CD4-positive, alpha-beta T cell treated with Interferon gamma for 1 hour (primary cell): ENCODE data around the gene CHTF18.

Experiments
- DNase-seq: peaks from one replicate; pipeline ENCODE4 v3.0.0-alpha.2; 2020

The CHTF18 gene

DNA sequence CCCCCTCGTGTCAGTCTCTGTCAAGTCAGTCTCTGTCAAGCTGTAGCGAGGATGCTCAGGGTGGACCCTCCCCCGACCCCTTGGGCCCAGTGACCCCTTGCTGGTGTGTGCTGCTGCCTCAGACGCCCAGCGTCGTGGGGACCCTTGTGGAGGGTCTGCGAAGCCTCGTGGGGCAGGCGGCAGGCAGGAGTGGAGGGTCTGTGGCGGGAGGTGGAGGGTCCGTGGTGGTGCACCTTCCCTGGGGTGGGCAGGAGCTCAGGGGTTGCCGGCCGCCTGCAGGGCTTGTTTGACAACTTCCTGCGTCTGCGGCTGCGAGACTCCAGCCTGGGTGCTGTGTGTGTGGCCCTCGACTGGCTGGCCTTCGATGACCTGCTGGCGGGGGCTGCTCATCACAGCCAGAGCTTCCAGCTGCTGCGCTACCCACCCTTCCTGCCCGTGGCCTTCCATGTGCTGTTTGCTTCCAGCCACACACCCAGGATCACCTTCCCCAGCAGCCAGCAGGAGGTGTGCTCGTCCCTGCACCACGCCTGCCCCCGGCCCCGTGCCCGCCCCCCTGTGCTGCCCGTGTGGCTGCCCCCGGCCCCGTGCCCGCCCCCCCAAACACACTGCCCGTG is 6.5 kb downstream of the CHTF18 start:
- DNase-seq: no peak

DNA sequence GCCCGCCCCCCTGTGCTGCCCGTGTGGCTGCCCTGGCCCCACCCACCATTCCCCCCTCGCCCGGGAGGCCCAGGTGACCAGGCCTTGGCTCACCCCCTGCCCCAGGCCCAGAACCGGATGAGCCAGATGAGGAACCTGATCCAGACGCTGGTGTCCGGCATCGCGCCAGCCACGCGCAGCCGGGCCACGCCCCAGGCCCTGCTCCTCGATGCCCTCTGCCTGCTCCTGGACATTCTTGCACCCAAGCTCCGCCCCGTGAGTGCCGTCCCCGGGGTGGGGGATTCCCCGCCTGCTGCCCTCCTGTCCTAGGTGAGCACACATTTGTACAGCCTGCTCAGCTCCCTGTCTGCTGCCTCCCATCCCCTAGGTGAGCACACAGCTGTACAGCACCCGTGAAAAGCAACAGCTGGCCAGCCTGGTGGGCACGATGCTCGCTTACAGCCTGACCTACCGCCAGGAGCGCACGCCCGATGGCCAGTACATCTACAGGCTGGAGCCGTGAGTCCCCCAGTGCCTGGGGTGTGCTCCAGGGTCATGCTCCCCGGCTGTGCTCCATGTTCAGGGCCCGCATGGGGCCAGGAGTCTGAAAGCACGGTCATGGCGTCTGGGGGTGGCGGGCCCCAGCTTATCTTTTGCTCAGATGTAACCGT is 7.3 kb downstream of the CHTF18 start:
- DNase-seq: no peak

DNA sequence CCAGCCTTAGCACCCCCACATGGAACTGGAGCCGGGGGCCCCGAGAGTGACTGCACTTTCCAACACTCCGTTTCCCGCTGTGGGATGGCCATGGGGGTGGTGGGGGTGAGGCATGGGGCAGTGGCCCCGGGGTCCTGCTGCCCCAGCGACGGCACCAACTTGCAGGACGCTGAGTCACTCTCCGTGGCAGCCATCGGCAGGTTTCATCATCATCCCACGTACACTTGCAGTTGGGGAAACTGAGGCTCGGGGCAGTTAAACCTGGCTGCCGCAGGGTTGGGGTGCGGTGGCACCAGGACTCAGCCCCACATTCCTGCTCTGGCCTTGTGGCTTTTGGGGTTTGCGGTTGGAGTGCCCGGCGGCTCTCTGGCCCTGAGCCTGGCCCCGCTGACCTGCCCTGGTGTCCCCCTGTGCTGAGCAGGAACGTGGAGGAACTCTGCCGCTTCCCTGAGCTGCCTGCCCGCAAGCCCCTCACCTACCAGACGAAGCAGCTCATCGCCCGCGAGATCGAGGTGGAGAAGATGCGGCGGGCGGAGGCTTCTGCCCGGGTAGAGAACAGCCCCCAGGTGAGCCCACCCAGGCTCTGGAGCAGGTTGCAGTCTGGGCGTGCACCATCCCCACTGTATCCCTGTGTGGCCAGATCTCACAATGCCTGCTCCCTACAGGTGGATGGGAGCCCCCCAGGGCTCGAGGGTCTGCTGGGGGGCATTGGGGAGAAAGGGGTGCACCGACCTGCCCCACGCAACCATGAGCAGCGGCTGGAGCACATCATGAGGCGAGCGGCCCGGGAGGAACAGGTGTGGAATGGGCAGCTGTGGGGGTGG is 8.1 kb downstream of the CHTF18 start:
- no peak for DNase-seq

DNA sequence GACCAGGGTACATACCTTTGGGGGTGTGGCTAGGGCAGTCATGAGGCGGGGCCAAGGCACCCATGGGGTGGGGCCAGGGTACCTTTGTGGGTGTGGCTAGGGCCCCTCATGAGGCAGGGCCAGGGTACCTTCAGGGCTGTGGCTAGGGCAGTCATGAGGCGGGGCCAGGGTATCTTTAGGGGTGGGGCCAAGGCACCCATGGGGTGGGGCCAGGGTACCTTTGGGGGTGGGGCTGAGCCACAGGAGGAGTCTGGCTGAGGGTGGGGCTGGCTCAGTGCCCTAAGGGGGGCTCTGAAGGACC is 8.7 kb downstream of the CHTF18 start:
- no peak for DNase-seq

DNA sequence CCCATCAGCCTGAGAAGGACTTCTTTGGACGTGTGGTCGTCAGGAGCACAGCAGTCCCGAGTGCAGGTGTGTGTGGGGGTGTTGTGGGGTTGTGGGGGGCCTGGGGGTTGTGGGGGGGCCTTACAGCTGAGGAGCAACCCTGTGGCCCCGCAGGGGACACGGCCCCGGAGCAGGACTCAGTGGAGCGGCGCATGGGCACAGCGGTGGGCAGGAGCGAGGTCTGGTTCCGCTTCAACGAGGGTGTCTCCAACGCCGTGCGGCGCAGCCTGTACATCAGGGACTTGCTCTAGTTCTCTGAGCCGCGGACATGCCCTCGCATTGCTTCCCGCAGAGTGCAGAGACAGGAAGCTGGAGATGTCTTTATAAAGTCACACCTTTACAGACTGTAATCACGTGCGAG is 9.3 kb downstream of the CHTF18 start:
- no peak for DNase-seq

DNA sequence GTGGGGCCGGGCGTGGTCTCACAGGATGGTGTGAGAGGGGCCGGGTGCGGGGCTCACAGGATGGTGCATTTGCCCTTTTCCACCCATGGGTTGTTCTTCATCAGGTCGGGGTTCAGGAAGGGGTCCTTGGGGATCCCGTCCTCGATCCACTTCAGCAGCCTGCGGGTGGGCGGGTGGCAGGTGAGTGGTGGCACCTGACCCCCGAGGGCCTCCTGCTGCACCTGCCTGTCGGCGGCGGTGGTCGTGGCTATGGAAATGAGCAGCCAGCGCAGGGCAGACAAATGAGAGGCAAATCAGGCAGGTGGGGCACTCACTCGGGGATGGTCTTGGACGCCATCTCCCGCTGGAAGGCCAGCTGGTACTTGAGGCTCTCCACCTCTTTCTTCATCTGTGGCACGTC is 10.2 kb downstream of the CHTF18 start:
- DNase-seq: no peak

DNA sequence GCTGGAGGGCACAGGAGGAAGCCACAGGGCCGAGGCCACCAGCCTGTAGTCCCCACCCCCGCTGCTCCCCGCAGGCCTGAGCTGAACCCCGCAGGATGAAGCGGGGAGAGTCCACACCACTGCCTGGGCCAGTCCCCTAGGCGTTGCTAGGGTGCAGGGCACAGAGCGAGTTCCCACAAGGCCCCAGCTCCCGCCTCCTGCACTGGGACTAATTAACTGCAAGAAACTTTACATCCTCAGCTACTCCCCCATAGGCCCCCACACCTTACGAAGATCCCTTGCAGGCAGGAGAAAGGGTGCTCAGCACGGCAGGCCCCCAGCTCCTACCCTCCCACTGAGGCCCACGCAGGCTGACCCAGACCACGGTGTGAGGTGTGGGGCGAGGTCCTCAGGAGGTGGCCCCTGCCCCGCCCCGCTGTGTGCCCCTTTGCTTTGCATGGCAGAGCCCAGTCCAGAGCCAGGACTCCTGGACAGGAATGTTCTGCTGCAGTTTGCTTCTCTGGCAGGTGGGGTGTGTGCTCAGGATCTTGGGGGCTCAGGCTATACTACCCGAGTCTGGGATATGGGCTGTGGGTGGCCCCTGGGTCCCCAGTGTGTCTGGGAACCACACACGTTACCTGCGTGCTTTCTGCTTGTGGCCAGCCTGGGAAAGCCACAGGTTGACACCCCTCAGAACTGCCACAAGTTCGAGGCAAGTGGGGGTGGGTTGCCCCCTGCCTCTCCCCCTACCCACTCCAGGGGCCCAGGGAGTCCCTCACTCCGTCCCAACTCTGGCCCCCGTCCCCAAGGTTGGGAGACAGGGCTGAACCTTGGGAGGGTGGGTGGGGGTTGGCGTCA is 10.9 kb downstream of the CHTF18 start:
- no peak for DNase-seq

DNA sequence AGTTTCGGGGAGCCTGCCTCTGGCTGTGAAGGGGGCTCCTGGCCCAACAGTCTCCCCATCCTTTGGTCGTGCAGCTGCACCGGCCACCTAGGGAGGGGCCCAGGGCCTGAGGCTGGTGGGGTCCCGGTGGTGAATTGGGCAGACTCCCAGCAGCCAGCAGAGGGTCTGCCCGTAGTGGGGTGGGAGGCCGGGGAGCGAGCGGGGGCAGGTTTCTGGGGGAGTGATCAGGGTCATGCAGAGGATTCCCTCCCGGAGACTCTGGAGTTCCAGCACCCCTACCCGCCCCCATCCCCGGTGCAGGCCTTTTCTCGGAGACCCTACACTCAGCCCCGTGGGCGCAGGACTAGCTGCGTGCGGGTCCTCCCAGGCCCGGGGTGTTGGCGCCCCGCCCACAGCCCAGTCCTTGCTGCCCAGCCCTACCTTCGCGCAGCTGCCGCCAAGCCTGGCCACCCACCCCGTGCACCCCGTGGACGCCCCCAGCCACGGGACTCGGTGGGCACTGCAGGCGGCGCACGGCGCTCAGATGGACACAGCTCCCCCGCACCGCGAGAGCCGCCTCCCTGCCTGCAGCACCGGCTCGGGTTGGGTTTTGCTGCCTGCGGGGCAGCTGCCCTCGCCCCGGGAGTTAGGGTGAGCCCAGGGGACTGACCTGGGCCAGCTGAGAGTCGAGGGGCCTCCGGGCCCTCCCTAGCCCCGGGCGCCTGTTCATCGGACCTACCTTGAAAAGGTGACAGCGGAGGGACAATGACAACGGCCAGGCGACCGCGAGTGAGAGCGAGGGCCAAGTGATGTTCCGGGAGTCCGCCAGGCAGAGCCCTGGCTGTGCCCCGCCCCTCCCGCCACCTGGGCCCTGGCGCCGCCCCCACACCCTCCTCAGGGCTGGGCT is 11.8 kb downstream of the CHTF18 start, which contains the start of gene GNG13:
TSS of gene GNG13 (minus strand) at position 787 of the 886 bp plus-strand sequence. CDS start 1,657 bp downstream, outside the sequence.
- DNase-seq: no peak

DNA sequence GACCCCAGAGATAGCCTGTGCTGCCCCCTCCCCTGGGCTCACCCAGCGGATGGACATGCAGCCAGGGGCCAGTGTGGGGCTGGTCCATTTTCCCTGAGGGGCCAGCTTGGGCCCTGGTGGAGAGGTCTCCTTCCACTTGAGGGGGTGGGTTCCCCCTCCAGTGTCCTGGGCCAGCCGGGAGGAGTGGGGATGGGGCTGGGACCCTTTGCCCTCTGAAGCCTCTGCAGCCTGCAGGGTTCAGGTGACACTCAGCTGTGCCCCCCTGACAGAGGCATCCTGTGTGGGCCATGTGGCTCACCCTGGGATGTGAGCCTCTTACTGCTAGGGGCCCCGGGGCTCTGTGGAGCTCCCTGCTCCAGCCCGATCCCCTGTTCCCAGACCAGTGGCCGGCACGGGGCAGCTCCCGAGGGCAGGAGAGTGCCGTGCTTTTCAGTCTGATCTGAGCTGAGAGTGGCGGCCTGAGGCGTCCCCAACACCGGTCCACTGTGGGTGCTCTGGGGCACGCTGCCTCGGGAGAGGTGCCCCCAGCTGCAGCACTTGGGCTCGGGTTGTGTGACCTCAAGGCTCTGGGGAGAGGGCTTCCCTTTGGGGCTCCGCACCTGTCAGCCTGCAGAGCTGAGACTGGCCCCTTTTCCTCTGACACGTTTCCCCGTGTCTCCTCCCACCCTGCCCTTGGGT is 12.6 kb downstream of the CHTF18 start:
- DNase-seq: no peak

DNA sequence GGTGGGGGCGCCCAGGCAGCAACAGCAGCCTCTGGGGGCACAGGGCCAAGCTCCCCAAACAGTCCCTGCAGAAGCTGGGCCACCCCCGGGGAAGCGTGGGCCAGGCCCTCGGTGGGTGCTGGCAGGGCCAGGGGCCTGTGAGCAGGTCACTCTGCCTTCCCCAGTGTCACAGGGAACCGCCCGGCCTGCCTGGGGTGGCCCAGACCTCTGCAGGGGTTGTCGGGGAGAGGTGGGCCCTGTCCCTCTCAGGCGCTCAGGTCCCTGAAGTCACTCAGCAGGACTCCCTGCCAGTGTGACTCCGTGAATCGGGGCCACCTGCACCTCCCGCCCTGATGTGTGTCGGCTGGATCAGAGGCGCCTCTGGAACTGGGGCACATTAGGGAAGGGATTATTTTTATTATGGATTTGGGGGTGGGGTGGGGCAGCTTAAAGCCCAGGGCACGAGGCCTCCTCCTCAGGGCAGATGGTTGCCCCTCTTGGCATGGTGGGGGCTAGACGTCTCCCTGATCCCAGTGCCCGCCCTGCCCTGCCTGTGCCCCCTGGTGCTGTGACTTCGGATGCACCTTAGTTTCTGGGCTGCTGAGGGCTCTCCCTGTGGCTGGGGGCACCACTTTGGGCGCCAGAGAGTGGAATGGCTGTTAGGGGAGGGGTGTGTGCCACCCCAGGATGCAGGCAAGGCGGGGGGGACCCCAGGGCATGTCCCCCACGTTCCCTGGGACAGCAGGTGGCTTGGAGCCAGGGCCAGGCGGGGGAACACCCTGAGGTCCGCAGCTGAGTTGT is 13.4 kb downstream of the CHTF18 start:
- no peak for DNase-seq

DNA sequence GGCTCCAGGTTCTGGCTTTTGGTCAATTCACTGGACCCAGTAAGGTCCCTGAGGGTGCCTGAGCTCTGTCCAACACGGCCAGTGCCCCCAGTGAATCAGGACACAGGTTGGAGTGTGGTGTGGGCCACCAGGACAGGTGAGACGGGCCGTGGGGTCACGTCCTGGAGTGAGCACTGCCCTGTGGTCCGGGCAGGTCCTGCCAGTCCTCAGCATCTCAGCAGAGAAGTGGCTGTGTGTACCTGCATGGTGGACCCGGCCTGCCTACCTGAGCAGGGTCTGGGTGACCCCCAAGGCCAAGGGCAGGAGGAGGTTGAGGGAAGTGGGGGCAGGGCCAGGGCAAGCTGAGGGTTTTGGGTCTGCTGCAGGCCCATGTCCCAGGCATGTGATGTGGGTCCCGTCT is 14.0 kb downstream of the CHTF18 start:
- no peak for DNase-seq

DNA sequence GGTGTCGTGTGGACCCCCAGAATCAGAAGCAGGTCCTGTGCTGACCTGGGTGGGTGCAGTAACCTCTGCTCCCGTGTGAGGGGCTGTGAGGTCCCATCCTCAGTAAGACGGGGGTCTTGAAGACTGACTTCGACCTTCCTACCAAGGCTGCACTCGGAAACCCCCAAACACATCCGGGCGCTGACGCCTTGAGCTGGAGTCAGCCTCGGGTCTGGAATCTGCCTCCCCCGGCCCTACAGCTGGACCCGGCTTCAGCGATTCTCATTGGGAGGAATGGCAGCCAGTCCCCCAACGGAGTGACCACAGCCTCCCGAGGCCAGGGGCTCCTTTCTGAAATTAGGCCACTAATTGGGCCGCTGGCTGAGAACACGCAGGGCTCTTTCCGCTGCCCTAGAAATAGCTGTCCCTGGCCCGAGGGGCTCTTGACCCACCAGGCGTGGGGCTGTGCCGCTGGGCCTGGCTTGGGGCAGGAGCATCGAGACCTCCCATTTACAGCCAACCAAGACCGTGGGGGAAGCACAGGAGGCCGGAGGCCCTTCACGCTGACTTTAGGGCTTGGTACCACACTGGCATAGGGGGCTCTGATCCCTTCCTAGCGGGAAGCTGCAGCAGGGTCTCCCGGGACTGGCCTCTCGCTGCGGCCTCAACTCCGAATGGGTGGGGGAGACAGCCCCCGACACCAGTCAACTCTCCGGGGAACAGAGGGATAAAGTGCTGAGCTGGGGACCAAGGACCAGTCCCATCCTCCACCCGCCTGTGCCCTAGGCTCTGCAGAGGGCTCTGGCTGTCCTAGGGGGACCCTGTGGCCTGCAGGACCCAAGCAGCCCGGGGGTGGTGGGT is 14.7 kb downstream of the CHTF18 start:
- DNase-seq: no peak

DNA sequence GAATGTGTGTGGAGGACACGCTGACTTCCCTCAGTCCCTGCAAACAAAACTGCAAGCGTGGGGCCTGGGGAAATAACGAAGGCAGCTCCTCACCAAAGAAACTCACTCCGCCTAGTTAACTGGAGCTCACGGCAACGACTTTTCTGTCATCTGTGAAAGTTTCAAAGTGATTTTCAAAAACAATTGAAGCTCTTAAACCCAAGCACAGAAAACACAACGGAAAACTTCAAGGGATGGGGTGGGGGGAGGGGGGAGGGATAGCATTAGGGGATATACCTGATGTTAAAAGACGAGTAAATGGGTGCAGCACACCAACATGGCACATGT is 15.3 kb downstream of the CHTF18 start:
- DNase-seq: no peak

DNA sequence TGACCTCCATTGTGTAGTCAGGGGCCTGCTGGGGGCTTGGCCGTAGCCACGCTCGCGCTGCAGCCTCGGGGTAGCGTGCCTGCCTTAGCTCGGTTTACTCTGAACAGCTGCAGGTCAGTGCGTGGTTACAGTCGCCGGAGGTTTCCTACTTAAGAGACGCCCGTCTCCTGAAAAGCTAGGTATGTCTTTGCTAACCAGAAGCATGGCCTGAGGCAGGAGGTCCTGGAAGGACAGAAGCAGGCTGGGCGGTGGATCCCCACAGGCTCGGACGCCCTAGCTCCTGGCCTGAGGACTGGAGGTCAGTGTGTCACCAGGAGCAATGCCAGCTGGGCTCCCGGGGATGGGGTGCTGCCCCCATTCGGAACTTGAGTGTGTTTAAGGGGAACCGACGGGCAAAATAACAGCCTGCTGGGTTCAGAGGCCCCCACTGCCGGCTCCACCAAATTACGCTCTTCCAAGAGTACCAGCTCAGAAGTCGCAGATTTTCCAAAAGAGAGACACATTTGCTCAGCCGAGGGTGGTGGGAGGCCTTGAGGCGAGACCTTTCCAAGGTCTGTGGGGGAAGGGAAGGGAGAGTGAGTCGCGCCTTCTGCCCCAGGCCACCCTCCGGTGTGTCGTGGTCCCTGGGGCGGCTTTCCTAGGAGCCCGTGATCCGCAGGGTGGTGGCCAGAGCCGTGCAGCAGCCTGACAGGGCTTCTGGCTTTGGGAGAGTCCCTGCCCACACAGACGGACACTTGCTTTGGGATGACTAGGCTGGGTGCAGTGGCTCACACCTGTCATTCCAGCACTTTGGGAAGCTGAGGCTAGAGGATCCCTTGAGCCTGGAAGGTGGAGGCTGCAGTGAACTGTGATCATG is 16.0 kb downstream of the CHTF18 start:
- DNase-seq: no peak

DNA sequence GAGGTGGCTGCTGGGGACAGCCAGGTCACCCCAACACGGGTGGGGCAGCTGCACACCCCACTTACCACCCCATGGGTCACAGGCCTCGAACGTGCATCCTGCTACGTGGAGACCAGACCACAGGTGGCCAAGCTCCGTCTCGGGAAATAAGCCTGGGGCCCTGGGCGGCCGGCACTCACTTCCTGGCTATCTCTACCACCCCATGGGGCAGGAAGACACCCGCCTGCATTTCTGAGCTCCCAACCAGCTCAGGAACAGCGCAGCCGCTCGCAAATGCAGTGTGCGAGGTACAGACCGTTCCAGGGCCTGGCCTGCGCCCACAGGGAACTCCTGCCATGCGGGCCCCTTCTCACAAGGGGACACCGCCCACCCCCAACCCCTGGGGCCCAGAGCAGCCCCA is 17.1 kb downstream of the CHTF18 start:
- no peak for DNase-seq

DNA sequence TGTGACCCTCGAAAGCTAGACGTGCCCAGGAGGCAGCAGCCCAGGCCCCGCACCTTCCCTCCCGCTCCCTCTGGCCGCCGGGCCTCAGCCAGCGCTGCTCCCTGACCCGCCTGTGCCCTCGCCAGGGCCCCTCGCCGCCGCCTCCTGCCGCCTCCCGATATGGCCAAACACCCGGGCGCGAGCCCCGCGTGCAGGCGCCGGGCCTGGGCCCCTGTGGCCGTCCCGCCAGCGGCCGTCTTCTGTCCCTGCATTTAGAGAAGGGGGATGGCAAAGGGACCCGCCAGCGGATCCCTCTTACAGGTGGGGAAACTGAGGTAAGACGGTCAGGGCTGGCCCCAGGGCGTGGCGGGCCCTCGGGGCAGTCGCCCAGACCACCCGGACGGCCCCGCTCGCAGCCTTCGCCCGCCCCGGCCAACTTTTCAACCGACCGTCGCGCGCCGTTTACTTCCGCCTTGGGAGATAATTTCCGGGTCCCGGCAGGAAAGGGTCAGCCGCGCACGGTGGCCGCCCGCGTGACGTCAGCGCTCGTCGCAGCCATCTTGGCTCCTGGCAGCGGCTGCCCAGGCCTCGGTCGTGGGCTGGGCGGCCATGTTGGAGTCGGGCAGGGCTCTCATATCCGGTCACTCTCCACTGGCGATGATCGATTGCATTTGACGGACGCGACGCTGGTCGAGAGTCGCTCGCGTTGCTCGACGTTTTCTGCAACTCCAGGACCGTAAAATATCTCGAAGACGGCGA is 19.1 kb downstream of the CHTF18 start:
- DNase-seq: peak; percentile 86

DNA sequence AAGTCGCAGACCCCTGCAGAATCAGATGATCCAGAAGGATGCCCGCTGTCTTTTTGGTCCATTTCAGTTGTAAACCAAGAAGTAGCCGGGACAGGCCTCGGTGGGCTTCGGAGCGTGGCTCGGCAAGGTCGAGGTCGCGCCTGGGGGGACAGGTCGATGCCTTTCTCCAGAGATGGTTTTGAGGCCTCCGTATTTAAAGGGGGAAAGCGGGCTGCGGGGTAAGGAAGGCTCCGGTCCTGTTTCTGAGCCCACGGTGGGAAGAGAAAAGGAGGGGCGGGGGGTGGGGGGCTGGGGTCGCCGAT is 19.6 kb downstream of the CHTF18 start:
- no peak for DNase-seq

DNA sequence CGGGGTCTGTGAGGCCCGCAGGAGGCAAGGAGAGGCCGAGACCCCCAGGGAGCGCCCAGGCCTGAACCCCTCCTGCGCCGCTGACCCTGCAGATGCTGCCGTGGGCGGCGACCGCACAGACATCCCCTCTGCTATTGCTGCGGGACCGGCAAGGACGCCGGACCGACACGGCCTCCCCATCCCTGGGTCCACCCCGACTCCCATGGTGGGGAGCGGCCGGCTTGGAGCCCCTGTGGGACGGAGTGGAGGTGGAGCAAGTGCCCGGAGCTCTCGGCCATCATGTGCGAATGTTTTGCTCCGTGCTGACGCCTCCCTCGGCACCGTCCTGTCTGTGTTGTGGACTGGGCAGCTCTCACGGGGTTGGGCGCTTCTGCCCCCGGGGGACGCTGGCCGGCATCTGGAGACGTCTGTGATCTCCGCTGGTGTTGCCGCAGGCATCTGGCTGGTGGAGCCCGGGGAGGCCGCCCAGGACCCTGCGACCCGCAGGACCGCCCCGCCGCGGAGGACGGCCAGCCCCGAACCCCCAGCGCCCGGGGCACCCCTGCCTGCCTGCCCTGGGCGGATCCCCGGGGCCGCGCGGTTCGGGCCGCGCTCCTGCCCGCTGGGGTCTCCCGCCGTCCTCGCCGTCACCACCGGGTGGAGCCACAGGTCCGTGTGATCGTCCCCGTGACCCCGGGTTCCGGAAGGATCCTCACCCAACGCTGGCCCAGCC is 24.9 kb downstream of the CHTF18 start:
- no peak for DNase-seq
